GM12801 (cell line): ENCODE results near the gene EIF2AK2.

ENCODE experiments used
- CTCF ChIP-seq: IDR thresholded peaks from one replicate; pipeline ENCODE4 v1.5.1; 2011; ENCODE audit warnings: control low read depth; ENCODE audit not compliant: insufficient read length; ENCODE audit errors: extremely low read depth

The EIF2AK2 gene

GRCh38 chr2:37142546-37142945 is 14.2 kb downstream of the EIF2AK2 start:
- TF ChIP-seq CTCF: no peak

GRCh38 chr2:37132914-37133313 is 23.9 kb downstream of the EIF2AK2 start:
- TF ChIP-seq CTCF: no peak

- no peak for TF ChIP-seq CTCF
Measured at GRCh38 chr2:37125416-37125815, 31.4 kb downstream of the EIF2AK2 start.

- no peak for TF ChIP-seq CTCF
Measured at GRCh38 chr2:37119157-37119556, 37.6 kb downstream of the EIF2AK2 start.

- TF ChIP-seq CTCF: no peak
Measured at GRCh38 chr2:37117566-37117965, 39.2 kb downstream of the EIF2AK2 start.

- TF ChIP-seq CTCF: no peak
Measured at GRCh38 chr2:37111958-37112357, 44.8 kb downstream of the EIF2AK2 start.

GRCh38 chr2:37110306-37111212 is 46.2 kb downstream of the EIF2AK2 start:
- no peak for TF ChIP-seq CTCF
